Tibial nerve (tissue), 3 donors: ENCODE results near the gene CFC1.
"Not testable (repeated sequence)": the region's sequence is repeated elsewhere in the genome, so short reads cannot be mapped to it uniquely, and the experiment has no call there.

Experiments used
- POLR2A ChIP-seq, 2 donors: fragments of 450-650 bp; IDR thresholded peaks; one replicate each; pipeline ENCODE4 v1.6.1; 2017; ENCODE audit warnings: antibody characterized with exemption in 2 of 2, mild to moderate bottlenecking in 2 of 2, moderate library complexity in 2 of 2
- TF ChIP-seq, protein P1 (sequence below), 5 experiments: fragments of 200-600 bp in 3 of 5; fragments of 450-650 bp in 2 of 5; sonication (generic) in 3 of 5; IDR thresholded peaks; one replicate each; pipeline ENCODE4 v1.5.1; 2016 to 2019; ENCODE audit warnings: antibody characterized with exemption in 5 of 5, mild to moderate bottlenecking in 3 of 5, moderate library complexity in 2 of 5

DNA sequence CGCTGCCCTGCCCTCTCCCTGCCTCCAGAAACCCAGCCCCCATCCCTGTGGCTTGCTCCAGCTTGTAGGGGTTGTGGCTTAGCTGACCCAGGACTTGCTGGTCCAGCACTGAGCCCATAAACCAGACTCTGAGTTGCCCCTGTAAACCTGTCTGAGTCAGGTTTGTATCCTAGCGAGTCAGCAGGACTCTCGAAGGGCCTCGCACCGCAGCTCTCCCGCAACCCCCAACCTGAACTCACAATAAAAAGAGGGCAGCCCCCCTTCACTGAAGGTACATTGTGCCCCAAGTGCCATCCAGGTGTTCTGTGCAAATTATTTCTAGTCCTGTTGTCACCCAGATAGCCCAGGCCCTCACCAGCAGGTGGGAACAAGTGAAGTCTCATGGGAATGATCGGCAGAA lies 17.9 kb downstream of the CFC1 start:
- not testable (repeated sequence) for TF ChIP-seq POLR2A (IDR thresholded peaks at IDR 0.05)
- TF ChIP-seq, protein P1, sequence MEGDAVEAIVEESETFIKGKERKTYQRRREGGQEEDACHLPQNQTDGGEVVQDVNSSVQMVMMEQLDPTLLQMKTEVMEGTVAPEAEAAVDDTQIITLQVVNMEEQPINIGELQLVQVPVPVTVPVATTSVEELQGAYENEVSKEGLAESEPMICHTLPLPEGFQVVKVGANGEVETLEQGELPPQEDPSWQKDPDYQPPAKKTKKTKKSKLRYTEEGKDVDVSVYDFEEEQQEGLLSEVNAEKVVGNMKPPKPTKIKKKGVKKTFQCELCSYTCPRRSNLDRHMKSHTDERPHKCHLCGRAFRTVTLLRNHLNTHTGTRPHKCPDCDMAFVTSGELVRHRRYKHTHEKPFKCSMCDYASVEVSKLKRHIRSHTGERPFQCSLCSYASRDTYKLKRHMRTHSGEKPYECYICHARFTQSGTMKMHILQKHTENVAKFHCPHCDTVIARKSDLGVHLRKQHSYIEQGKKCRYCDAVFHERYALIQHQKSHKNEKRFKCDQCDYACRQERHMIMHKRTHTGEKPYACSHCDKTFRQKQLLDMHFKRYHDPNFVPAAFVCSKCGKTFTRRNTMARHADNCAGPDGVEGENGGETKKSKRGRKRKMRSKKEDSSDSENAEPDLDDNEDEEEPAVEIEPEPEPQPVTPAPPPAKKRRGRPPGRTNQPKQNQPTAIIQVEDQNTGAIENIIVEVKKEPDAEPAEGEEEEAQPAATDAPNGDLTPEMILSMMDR (IDR thresholded peaks at IDR 0.05): not testable (repeated sequence)
